Kidney (tissue), 14 donors: Measurements from ENCODE around the gene TGFBR3. TPM values are rescaled to one million over a fixed set of nuclear protein-coding genes. Genes with fewer than 3 reads are reported as not detected.

Source experiments
- DNase-seq, 5 donors: peaks; one replicate each; pipeline ENCODE4 v3.0.0-alpha.2; 2013 to 2020
- FAIRE-seq: peaks from 2 replicates; lab custom pipeline; 2012; peaks lifted over from hg19 to GRCh38; lab: Jason Lieb, UNC
- H3K27ac ChIP-seq, 2 donors: one replicate each; pipeline ENCODE4 v1.7.0; 2013; ENCODE audit warnings: low read depth in 2 of 2, low read length in 2 of 2, inconsistent platforms in 1 of 2
- H3K27me3 ChIP-seq: one replicate; pipeline ENCODE4 v1.7.1; 2013; ENCODE audit warnings: low read length, inconsistent platforms; ENCODE audit not compliant: control insufficient read depth, insufficient read depth
- H3K36me3 ChIP-seq, 3 donors: one replicate each; pipeline versions ENCODE4 v1.7.0 to v1.7.1; 2013; ENCODE audit warnings: low read length in 3 of 3, control low read depth in 1 of 3, inconsistent platforms in 1 of 3; ENCODE audit not compliant: insufficient read depth in 3 of 3, control insufficient read depth in 2 of 3
- H3K4me1 ChIP-seq, 3 donors: one replicate each; pipeline versions ENCODE4 v1.7.0 to v1.7.1; 2013; ENCODE audit warnings: low read length in 3 of 3, inconsistent platforms in 1 of 3, low read depth in 1 of 3; ENCODE audit not compliant: control insufficient read depth in 2 of 3, insufficient read depth in 2 of 3
- H3K4me3 ChIP-seq, 3 donors: one replicate each; pipeline versions ENCODE4 v1.7.0 to v1.8.1; 2013; ENCODE audit warnings: low read length in 3 of 3, control low read depth in 1 of 3, inconsistent platforms in 1 of 3
- H3K9ac ChIP-seq, 3 donors: one replicate each; pipeline versions ENCODE4 v1.7.0 to v1.7.1; 2013; ENCODE audit warnings: low read length in 3 of 3, control low read depth in 1 of 3, inconsistent platforms in 1 of 3
- H3K9me3 ChIP-seq, 3 donors: one replicate each; pipeline versions ENCODE4 v1.7.0 to v1.7.1; 2013; ENCODE audit warnings: low read length in 3 of 3, control low read depth in 1 of 3, inconsistent platforms in 1 of 3; ENCODE audit not compliant: control insufficient read depth in 2 of 3, insufficient read depth in 1 of 3
- intact Hi-C: fragments of 100-400 bp; cut with DNase I; formaldehyde crosslinking; loops from one replicate; pipeline ENCODE4 v1.11.1; 2022
- polyA plus RNA-seq: library from polyadenylated mRNA; stranded (reverse); fragments of 350-450 nt; fragmentation: Illumina TruSeq; extraction: RNeasy Lipid Tissue Mini Kit (QIAGEN cat#74804); gene quantifications from one replicate; pipeline ENCODE4 v1.2.3, GENCODE V29; 2014; ENCODE audit warnings: low read depth, low replicate concordance; ENCODE audit not compliant: insufficient read depth
- total RNA-seq: library from RNA; stranded (reverse); fragmentation: NEBNext Ultra II Directional; extraction: Animal tissue kit (Norgen Biotek cat#: 25700); gene quantifications from one replicate; pipeline ENCODE4 v1.2.1, GENCODE V29; 2021
- TF ChIP-seq, protein P1 (sequence below): IDR thresholded peaks from 3 replicates; pipeline ENCODE4 v1.5.1; 2012; ENCODE audit warnings: mild to moderate bottlenecking, moderate library complexity, borderline replicate concordance; ENCODE audit not compliant: insufficient read depth; ENCODE audit errors: extremely low read depth
- donor health status: control.
- donor health status: control.
- donor health status: control.
- donor health status: control.
- donor health status: control.
- donor health status: DM: yes; HTN: yes; CAD: no.
- donor health status: Normal renal cell carcinoma (clear cell type).

Gene TGFBR3
- total and polyA plus RNA-seq, 2 donors from 2014 or later = 15.8 to 57.9 TPM

DNA sequence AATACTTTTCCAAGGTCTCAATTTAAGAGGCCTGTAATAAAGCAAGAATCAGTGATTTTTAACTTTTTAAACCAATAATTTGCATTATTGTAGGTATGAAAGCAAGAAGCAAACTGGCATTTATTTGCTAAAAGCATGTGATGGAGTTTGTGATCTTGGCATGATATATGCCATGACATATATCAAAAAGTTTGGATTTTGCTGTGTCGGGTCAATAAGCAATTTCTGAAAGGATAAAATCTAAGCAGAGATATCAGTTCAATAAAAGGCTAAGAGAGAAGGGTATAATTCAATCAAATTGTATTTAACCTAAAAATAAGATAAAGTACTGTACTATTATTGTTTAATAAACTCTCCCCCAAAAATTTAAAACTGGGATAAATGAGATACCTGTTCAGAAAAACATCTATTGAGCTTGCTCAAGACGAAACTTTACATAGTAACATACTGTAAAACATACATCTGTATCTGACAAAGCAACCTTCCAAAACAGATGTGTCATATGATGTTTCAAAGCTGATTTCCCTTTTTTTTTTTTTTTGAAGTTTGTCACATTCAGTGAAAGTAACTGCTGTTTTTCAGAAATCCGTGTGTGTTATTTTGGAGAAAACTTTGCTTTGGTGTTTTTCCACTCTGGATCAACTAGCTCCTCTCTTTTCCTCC, 74.5 kb downstream of the TGFBR3 start:
- Histone ChIP-seq H3K27ac (no peak overlapping the region), H3K9ac (no peak overlapping the region), H3K4me1 (peaks cover 2 to 30% (median 12%) of the 10 kb centered on the region in 3 donors), H3K36me3 (no peaks in the 10 kb centered on the region), H3K4me3 (no peak overlapping the region), H3K9me3 (no peaks in the 10 kb centered on the region), H3K27me3 (no peaks in the 10 kb centered on the region)
- TF ChIP-seq, protein P1, sequence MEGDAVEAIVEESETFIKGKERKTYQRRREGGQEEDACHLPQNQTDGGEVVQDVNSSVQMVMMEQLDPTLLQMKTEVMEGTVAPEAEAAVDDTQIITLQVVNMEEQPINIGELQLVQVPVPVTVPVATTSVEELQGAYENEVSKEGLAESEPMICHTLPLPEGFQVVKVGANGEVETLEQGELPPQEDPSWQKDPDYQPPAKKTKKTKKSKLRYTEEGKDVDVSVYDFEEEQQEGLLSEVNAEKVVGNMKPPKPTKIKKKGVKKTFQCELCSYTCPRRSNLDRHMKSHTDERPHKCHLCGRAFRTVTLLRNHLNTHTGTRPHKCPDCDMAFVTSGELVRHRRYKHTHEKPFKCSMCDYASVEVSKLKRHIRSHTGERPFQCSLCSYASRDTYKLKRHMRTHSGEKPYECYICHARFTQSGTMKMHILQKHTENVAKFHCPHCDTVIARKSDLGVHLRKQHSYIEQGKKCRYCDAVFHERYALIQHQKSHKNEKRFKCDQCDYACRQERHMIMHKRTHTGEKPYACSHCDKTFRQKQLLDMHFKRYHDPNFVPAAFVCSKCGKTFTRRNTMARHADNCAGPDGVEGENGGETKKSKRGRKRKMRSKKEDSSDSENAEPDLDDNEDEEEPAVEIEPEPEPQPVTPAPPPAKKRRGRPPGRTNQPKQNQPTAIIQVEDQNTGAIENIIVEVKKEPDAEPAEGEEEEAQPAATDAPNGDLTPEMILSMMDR = no peak
- FAIRE-seq (no peak), DNase-seq (no peak)
- intact Hi-C loops = no loop called here

DNA sequence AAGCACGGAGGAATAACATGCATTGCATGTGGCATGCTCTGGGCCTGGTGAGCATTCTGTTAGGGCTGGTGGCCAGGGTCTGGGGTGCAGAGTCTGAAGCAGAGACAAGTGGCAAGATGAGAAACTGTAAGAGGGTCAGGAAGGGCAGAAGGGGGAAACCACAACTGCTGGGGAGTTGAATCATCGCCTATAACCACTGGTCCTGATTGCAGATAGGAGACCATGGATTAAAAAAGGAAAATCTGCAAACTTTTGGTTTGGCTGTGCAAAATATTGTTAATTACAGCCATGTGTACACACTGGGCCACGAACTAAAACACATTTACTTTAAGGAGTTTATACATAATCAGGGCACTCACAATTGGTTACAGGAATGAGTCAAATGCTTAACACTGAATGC, 76.6 kb downstream of the TGFBR3 start:
- H3K27ac ChIP-seq = no peak overlapping the region
- FAIRE-seq = no peak
- TF ChIP-seq, protein P1 = no peak

DNA sequence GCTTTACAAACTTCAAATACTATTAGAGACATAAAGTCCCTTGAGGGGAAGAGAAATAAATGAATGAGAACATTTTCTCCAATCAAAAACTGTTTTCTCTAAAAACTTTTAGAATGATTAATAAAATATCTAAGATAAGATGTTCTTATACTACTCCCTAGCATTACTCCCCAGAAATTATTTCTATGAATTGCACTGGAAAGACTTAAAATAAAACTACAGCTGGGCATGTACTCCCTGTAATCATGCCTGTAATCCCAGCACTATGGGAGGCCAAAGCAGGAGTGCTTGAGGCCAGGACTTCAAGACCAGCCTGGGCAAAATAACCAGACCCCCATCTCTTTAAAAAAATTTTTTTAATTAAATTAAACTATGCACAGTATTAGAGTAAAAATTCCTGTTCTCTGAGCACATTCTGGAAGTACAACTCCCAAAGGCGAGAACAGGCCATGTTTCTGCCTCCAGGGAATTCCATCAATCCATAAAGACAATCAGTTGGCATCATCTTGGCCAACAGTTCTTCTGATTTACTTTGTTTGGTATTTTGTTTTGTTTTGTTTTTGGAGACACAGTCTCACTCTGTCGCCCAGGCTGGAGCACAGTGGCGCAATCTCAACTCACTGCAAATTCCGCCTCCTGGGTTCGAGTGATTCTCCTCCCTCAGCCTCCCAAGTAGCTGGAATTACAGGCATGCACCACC, 77.9 kb downstream of the TGFBR3 start:
- TF ChIP-seq, protein P1 = no peak
- Histone ChIP-seq H3K4me3 (no peak overlapping the region), H3K36me3 (no peaks in the 10 kb centered on the region), H3K9me3 (no peaks in the 10 kb centered on the region), H3K4me1 (peaks cover 0 to 23% (median 17%) of the 10 kb centered on the region in 3 donors), H3K27me3 (no peaks in the 10 kb centered on the region), H3K9ac (no peak overlapping the region), H3K27ac (no peak overlapping the region)
- FAIRE-seq (no peak), DNase-seq (no peak)
- intact Hi-C loops = no loop called here

More for the DNA sequence above, 76.6 kb downstream of the TGFBR3 start:
- no peak overlapping the region for H3K9ac ChIP-seq
- no peaks in the 10 kb centered on the region for H3K36me3 ChIP-seq
- H3K4me1 ChIP-seq = peaks cover 0 to 28% (median 18%) of the 10 kb centered on the region in 3 donors
- no peak overlapping the region for H3K4me3 ChIP-seq
- intact Hi-C loops = no loop called here
- H3K27me3 ChIP-seq = no peaks in the 10 kb centered on the region
- DNase-seq = no peak
- H3K9me3 ChIP-seq = no peaks in the 10 kb centered on the region
